Vagina (tissue), 2 donors: Measurements from ENCODE around the gene ADAT3.

Experiments
- CTCF ChIP-seq, 3 experiments: fragments of 450-650 bp in 2 of 3; fragments of 200-600 bp in 1 of 3; sonication (generic) in 1 of 3; IDR thresholded peaks; one replicate each; pipeline ENCODE4 v1.5.1; 2017 to 2019; ENCODE audit warnings: antibody characterized with exemption in 3 of 3, mild to moderate bottlenecking in 2 of 3, moderate library complexity in 2 of 3
- POLR2A ChIP-seq, 2 donors: fragments of 450-650 bp; IDR thresholded peaks; one replicate each; pipeline ENCODE4 v1.6.1; 2017; ENCODE audit warnings: antibody characterized with exemption in 2 of 2, mild to moderate bottlenecking in 2 of 2, moderate library complexity in 2 of 2

- TF ChIP-seq POLR2A (IDR thresholded peaks at IDR 0.05) (no peak), CTCF (IDR thresholded peaks at IDR 0.05) (no peak)
Observed at GRCh38 chr19:1921326-1921725, 16.1 kb downstream of the ADAT3 start.
